Measurements from ENCODE around the gene ZNF358. TPM values are rescaled to one million over a fixed set of nuclear protein-coding genes. Genes with fewer than 3 reads are reported as not detected.
A peak's percentile ranks its signal among the peaks of the same experiment; 100 is the strongest.

ZNF358 gene
- total RNA-seq, 1 donor from 2014 or later = 16.9 TPM

- CTCF ChIA-PET = no interaction called here
- Mint-ChIP-seq H3K9me3 (no peaks in the 10 kb centered on the region), H3K27me3 (peaks cover 3% of the 10 kb centered on the region), H3K4me3 (no peak overlapping the region), H3K27ac (no peak overlapping the region), H3K36me3 (ENCODE audit: low read depth) (peaks cover 2% of the 10 kb centered on the region), H3K4me1 (peaks cover 27% of the 10 kb centered on the region)
- no peak for TF ChIP-seq CTCF (IDR thresholded peaks at IDR 0.05)
- POLR2A ChIA-PET = interaction anchor here (3.6 kb wide), 1 partner anchor 16 kb away, joined by 37 read pairs; the partner anchor contains the start of gene PNPLA6
- intact Hi-C loops (cut with micrococcal nuclease) = loop anchor here (5.0 kb wide), 1 partner anchor 47 kb away; no protein-coding TSS in a partner anchor
- ATAC-seq (ENCODE audit: low read depth) (no peak), DNase-seq (no peak)
Observed at GRCh38 chr19:7519361-7520130, 3.6 kb downstream of the ZNF358 start.

- ATAC-seq (ENCODE audit: low read depth) (no peak), DNase-seq (no peak)
- Mint-ChIP-seq H3K27ac (no peak overlapping the region), H3K4me3 (no peak overlapping the region), H3K9me3 (no peaks in the 10 kb centered on the region), H3K36me3 (ENCODE audit: low read depth) (peaks cover 2% of the 10 kb centered on the region), H3K27me3 (no peaks in the 10 kb centered on the region), H3K4me1 (peaks cover 26% of the 10 kb centered on the region)
- CTCF ChIA-PET = no interaction called here
- intact Hi-C loops (cut with micrococcal nuclease) = loop anchor here (5.0 kb wide), 1 partner anchor 48 kb away; no protein-coding TSS in a partner anchor
- no peak for TF ChIP-seq CTCF (IDR thresholded peaks at IDR 0.05)
- POLR2A ChIA-PET = interaction anchor here (0.6 to 3.6 kb wide), 2 partner anchors 15 to 427 kb away, joined by 3 to 37 read pairs; partner anchors contain the start of gene PNPLA6
Observed at GRCh38 chr19:7520131-7521051, 4.5 kb downstream of the ZNF358 start.

GRCh38 chr19:7521551-7522071, 5.7 kb downstream of the ZNF358 start:
- Mint-ChIP-seq H3K27ac (peak overlapping the region; percentile 74), H3K27me3 (no peaks in the 10 kb centered on the region), H3K36me3 (ENCODE audit: low read depth) (peaks cover 7% of the 10 kb centered on the region), H3K9me3 (no peaks in the 10 kb centered on the region), H3K4me1 (peaks cover 20% of the 10 kb centered on the region), H3K4me3 (peak overlapping the region; percentile 81)
- TF ChIP-seq CTCF (IDR thresholded peaks at IDR 0.05) = no peak
- ChIA-PET POLR2A (interaction anchor here (0.6 to 3.6 kb wide), 6 partner anchors 11 to 843 kb away, joined by 3 to 37 read pairs (median 10); partner anchors contain the start of genes ANGPTL4, PET100, PNPLA6 and XAB2), CTCF (no interaction called here)
- ATAC-seq (ENCODE audit: low read depth) = no peak
- no peak for DNase-seq
- intact Hi-C loops (cut with micrococcal nuclease) = loop anchor here (1.0 to 5.0 kb wide), 4 partner anchors 13 to 309 kb away; partner anchors contain the start of genes EVI5L and PEX11G

GRCh38 chr19:7522072-7522922, 6.4 kb downstream of the ZNF358 start, which contains the start of gene MCOLN1:
TSS of gene MCOLN1 (plus strand) at chr19:7522624. CDS start at chr19:7522751, 127 bp downstream.
- ChIA-PET CTCF (no interaction called here), POLR2A (interaction anchor here (0.6 to 3.6 kb wide), 14 partner anchors 10 to 842 kb away, joined by 3 to 37 read pairs (median 4); partner anchors contain the start of genes ANGPTL4, PET100, PEX11G and PNPLA6)
- no peaks in the 10 kb centered on the region for H3K9me3 Mint-ChIP-seq
- peaks cover 9% of the 10 kb centered on the region for H3K36me3 Mint-ChIP-seq (ENCODE audit: low read depth)
- DNase-seq (peak; percentile 99), ATAC-seq (ENCODE audit: low read depth) (peak; percentile 91)
- peak within 1 kb of the TSS; percentile 81 for H3K4me3 Mint-ChIP-seq
- peaks cover 17% of the 10 kb centered on the region for H3K4me1 Mint-ChIP-seq
- no peaks in the 10 kb centered on the region for H3K27me3 Mint-ChIP-seq
- no peak for TF ChIP-seq CTCF (IDR thresholded peaks at IDR 0.05)
- intact Hi-C loops (cut with micrococcal nuclease) = loop anchor here (1.0 to 5.0 kb wide), 4 partner anchors 12 to 308 kb away; partner anchors contain the start of genes EVI5L and PEX11G
- peak within 1 kb of the TSS; percentile 74 for H3K27ac Mint-ChIP-seq
